ENCODE data around the gene KRTAP4-7. TPM values are rescaled to one million over a fixed set of nuclear protein-coding genes. Genes with fewer than 3 reads are reported as not detected.
"Not testable (repeated sequence)": the region's sequence is repeated elsewhere in the genome, so short reads cannot be mapped to it uniquely, and the experiment has no call there.

The KRTAP4-7 gene
- total RNA-seq, 2 donors from 2014 or later: not detected

DNA sequence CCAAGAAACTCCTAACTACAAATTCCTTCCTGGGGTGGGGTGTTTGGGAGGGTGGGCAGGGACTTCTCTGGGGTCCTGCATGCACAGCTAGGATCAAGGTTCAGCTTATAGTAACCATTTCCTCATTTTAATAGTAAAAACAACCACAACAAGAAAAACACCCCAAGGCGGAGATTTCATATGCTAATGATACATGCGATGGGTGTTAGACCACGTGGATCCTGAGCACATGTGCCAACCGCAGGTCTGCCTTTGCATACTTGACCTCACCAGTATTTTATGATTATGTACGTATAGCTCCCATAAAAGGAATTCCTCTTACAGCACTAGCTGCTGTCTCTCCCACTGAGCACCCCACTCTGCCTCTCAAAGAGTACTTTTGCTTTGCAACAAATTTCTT lies 32.3 kb downstream of the KRTAP4-7 start:
- H3K36me3 ChIP-seq (replicated peaks in 1 of 2; ENCODE audit: insufficient read depth in 1 of 2, low read depth in 2 of 2): no peaks in the 10 kb centered on the region
- H3K27ac ChIP-seq: no peak overlapping the region
- WGBS, 2 donors: 50 to 53% methylated on average over 5 of the region's 5 CpGs
- ATAC-seq (no peak), DNase-seq (no peak)
- intact Hi-C loops (cut with DNase I): no loop called here
- no peak overlapping the region for H3K4me3 ChIP-seq
- no peaks in the 10 kb centered on the region for H3K4me1 ChIP-seq
- H3K27me3 ChIP-seq: no peaks in the 10 kb centered on the region
- no peaks in the 10 kb centered on the region for H3K9me3 ChIP-seq
- TF ChIP-seq POLR2A (IDR thresholded peaks at IDR 0.05): no peak
- TF ChIP-seq, protein P1, sequence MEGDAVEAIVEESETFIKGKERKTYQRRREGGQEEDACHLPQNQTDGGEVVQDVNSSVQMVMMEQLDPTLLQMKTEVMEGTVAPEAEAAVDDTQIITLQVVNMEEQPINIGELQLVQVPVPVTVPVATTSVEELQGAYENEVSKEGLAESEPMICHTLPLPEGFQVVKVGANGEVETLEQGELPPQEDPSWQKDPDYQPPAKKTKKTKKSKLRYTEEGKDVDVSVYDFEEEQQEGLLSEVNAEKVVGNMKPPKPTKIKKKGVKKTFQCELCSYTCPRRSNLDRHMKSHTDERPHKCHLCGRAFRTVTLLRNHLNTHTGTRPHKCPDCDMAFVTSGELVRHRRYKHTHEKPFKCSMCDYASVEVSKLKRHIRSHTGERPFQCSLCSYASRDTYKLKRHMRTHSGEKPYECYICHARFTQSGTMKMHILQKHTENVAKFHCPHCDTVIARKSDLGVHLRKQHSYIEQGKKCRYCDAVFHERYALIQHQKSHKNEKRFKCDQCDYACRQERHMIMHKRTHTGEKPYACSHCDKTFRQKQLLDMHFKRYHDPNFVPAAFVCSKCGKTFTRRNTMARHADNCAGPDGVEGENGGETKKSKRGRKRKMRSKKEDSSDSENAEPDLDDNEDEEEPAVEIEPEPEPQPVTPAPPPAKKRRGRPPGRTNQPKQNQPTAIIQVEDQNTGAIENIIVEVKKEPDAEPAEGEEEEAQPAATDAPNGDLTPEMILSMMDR (IDR thresholded peaks at IDR 0.05): no peak

DNA sequence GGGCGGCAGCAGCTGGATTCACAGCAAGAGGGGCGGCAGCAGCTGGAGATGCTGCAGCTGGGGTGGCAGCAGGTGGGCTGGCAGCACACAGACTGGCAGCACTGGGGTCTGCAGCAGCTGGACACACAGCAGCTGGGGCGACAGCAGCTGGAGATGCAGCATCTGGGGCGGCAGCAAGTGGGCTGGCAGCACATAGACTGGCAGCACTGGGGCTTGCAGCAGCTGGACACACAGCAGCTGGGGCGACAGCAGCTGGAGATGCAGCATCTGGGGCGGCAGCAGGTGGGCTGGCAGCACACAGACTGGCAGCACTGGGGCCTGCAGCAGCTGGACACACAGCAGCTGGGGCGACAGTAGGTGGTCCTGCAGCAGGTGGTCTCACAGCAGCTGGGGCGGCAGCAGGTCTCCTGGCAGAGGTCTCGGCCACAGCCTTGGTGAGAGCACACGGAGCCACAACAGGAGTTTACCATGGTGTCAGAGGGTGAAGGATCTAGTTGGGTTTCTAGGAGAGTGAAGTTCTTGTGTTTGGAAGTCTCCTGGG lies 34.0 kb downstream of the KRTAP4-7 start, which contains the start of gene KRTAP4-11:
TSS of gene KRTAP4-11 (minus strand) at position 528 of the 541 bp plus-strand sequence. CDS start at position 470, 58 bp downstream.
- ATAC-seq; H3K4me3 ChIP-seq; H3K27ac ChIP-seq; H3K9me3 ChIP-seq; H3K4me1 ChIP-seq; H3K27me3 ChIP-seq; intact Hi-C loops (cut with DNase I); H3K36me3 ChIP-seq (replicated peaks in 1 of 2; ENCODE audit: insufficient read depth in 1 of 2, low read depth in 2 of 2); DNase-seq: not testable (repeated sequence)
- 55 to 66% methylated on average over 8 to 9 of the region's 10 CpGs for WGBS, 2 donors

DNA sequence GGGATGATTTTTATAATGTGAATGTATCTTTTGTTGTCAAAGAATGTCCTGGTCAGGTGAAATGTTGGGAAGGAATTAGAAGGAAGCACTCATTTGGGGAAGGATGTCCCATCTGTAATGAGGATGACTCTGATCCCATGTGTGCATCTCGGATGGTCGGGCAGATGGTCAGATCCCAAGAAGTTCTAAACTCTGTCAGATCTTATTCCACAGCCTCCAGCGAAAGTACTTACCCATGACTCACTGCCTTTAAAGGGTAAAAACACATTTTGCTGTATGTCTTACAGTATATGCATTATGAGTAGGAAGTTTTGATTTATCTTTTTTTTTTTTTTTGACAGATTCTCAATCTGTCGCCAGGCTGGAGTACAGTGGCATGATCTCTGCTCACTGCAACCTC lies 34.8 kb downstream of the KRTAP4-7 start:
- Histone ChIP-seq H3K27ac (no peak overlapping the region), H3K4me1 (no peaks in the 10 kb centered on the region), H3K4me3 (no peak overlapping the region), H3K27me3 (no peaks in the 10 kb centered on the region), H3K9me3 (no peaks in the 10 kb centered on the region), H3K36me3 (replicated peaks in 1 of 2; ENCODE audit: insufficient read depth in 1 of 2, low read depth in 2 of 2) (no peaks in the 10 kb centered on the region)
- no peak for ATAC-seq
- intact Hi-C loops (cut with DNase I): no loop called here
- 71 to 72% methylated on average over 4 of the region's 4 CpGs for WGBS, 2 donors
- no peak for TF ChIP-seq POLR2A (IDR thresholded peaks at IDR 0.05)
- DNase-seq: no peak

DNA sequence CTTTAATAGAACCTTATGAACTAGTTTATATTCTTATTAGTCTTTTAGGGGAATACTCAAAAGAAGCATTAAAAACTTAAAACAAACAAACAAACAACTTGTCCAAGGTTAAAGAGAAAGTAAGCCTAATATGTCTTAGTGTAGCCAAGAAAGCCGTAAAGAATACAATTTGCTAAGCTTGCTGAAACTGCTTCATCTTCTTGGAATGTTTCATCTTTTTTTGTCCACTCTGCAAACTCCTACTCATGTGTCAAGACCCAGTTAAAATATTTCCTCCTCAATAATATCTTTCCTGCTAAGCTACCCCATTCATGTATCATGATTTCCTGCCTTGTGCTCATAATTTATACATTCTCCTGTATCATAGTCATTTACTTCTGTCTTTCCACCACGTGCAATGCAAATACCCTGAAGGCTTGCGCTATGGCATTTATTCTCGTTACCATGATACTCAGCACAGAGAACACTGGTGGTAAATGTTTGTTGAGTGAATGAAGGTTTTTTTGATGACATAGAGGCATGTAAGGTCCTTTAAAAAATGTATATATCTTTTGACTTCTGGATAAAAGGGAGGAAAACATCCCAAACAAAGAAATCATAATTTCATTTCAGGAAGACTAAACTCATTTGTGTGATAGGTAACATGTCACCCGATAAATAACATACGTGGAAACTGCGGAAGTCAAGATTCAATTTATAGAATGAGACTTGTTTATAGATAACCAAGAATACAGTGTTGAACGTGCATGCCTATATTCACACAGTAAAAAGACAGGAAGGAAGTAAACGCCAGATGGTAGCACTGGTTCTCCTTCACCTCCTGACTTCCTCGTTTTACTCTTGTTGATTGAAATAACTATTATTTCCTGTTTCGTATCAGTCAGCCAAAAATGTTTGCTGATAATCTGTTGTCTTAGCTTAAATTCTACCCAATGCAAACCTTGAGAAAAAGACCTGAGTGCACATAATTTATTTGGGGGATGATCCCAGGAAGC lies 36.0 kb downstream of the KRTAP4-7 start:
- H3K27ac ChIP-seq; H3K4me3 ChIP-seq; ATAC-seq; H3K4me1 ChIP-seq; DNase-seq; intact Hi-C loops (cut with DNase I); H3K9me3 ChIP-seq; H3K27me3 ChIP-seq; H3K36me3 ChIP-seq (replicated peaks in 1 of 2; ENCODE audit: insufficient read depth in 1 of 2, low read depth in 2 of 2): not testable (repeated sequence)
- WGBS, 2 donors: 46 to 64% methylated on average over 11 of the region's 11 CpGs

DNA sequence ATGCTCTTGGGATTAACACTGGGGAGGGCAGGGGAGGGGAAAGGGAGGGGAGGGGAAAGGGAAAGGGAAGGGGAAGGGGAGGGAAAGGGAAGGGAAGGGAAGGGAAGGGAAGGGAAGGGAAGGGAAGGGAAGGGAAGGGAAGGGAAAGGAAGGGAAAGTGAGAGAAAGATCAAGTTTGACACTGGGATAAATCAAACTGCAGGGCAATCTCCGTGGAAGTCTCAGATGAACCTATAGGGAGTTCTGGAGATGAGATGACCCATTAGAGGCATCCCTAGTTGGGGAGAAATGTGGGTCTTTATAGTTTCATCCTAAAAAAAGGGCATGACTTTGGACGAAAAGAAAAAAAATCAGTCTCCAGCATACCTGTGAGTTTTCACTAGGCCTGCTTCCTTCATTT lies 37.8 kb downstream of the KRTAP4-7 start:
- Histone ChIP-seq H3K27ac (no peak overlapping the region), H3K36me3 (replicated peaks in 1 of 2; ENCODE audit: insufficient read depth in 1 of 2, low read depth in 2 of 2) (no peaks in the 10 kb centered on the region), H3K27me3 (no peaks in the 10 kb centered on the region), H3K4me1 (no peaks in the 10 kb centered on the region), H3K4me3 (no peak overlapping the region), H3K9me3 (no peaks in the 10 kb centered on the region)
- no peak for DNase-seq
- no peak for ATAC-seq
- intact Hi-C loops (cut with DNase I): no loop called here
- 59 to 76% methylated on average over 2 of the region's 2 CpGs for WGBS, 2 donors
- no peak for TF ChIP-seq POLR2A (IDR thresholded peaks at IDR 0.05)
- TF ChIP-seq, protein P1 (IDR thresholded peaks at IDR 0.05): no peak

DNA sequence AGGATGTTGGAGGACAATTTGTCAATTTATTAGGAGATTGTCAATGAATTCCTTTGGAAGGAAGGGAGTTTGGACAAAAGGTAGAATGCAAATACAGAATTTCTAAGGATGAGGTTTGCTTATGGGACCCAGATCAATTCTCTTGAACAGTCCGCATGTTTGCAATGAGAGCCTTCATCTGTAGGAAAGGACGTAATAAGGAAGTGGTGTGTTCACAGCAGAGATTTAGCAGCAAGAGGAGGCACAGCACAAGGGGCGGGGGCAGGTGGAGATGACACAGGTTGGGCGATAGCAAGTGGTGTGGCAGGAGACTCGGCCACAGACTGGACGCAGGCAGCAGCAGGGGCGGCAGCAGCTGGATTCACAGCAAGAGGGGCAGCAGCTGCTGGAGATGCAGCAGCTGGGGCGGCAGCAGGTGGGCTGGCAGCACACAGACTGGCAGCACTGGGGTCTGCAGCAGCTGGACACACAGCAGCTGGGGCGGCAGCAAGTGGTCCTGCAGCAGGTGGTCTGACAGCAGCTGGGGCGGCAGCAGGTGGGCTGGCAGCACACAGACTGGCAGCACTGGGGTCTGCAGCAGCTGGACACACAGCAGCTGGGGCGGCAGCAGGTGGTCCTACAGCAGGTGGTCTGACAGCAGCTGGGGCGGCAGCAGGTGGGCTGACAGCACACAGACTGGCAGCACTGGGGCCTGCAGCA lies 39.5 kb downstream of the KRTAP4-7 start:
- H3K4me3 ChIP-seq; intact Hi-C loops (cut with DNase I); H3K9me3 ChIP-seq; H3K4me1 ChIP-seq; H3K27ac ChIP-seq; H3K27me3 ChIP-seq; ATAC-seq; H3K36me3 ChIP-seq (replicated peaks in 1 of 2; ENCODE audit: insufficient read depth in 1 of 2, low read depth in 2 of 2); DNase-seq: not testable (repeated sequence)
- WGBS, 2 donors: 60 to 74% methylated on average over 8 to 12 of the region's 12 CpGs

DNA sequence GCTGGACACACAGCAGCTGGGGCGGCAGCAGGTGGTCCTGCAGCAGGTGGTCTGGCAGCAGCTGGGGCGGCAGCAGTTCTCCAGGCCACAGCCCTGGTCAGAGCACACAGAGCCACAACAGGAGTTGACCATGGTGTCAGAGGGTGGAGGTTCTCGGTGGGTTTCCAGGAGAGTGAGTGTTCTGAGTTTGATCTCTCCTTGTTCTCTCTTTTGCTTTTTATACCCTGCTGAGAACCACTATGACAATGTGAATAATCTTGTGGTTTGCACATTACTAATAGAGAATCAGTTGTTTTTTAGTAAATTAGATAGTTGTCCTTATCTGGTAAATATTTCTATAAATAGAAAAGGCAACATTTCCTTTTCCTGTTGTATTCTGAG lies 40.0 kb downstream of the KRTAP4-7 start, which contains the start of gene KRTAP4-12:
TSS of gene KRTAP4-12 (minus strand) at position 192 of the 381 bp plus-strand sequence. CDS start at position 132, 60 bp downstream.
- H3K36me3 ChIP-seq (replicated peaks in 1 of 2; ENCODE audit: insufficient read depth in 1 of 2, low read depth in 2 of 2); H3K4me3 ChIP-seq; H3K9me3 ChIP-seq; H3K4me1 ChIP-seq; ATAC-seq; H3K27ac ChIP-seq; H3K27me3 ChIP-seq; DNase-seq; intact Hi-C loops (cut with DNase I): not testable (repeated sequence)
- 68 to 71% methylated on average over 3 of the region's 3 CpGs for WGBS, 2 donors
